ENCODE results near the gene NRDC. TPM values are rescaled to one million over a fixed set of nuclear protein-coding genes. Genes with fewer than 3 reads are reported as not detected.

Gene NRDC
- total RNA-seq, 1 experiment from 2014 or later, result 182 TPM

DNA sequence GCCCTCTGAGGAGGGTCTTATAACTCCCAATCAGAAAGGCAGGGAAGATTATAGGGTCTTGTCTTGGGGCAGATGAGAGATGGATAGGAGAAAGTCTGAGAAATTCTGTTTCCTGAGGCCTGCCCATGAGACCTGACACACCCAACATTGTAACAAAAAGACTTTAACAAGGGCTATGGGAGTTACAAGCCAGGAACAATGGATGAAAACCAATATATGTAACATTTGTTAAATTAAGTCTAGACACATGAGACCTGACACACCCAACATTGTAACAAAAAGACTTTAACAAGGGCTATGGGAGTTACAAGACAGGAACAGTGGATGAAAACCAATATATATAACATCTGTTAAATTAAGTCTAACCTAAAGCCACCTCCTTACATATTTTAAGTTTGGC is 21.8 kb downstream of the NRDC start (continued):
- TF ChIP-seq REST (IDR thresholded peaks at IDR 0.05; ENCODE audit: low read depth), result no peak
- no peak for TF ChIP-seq SIN3A (IDR thresholded peaks at IDR 0.05; ENCODE audit: low read depth)
- no peak for TF ChIP-seq FOSL1 (IDR thresholded peaks at IDR 0.05; ENCODE audit: low read depth)
- TF ChIP-seq POLR2A (IDR thresholded peaks at IDR 0.05; ENCODE audit: borderline replicate concordance, extremely low read depth, insufficient read depth, insufficient read length), result no peak

DNA sequence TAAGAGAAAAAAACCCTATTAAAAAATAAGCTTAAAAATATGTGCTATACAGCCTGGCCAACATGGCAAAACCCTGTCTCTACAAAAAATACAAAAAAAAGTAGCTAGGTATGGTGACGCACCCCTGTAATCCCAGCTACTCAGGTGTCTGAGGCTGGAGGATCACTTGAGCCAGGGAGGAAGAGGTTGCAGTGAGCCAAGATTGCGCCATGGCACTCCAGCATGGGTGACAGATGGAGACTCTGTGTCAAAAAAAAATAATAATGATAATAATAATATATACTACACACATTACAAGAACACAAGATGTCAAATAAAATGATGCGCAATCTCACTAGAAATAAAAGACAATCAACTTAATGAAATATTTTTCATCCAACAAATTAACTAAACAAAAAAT is 22.9 kb downstream of the NRDC start:
- Histone ChIP-seq H3K4me3 (replicated peaks in 1 of 2; ENCODE audit: low read depth in 1 of 2, low read length in 2 of 2) (no peak overlapping the region), H4K20me1 (ENCODE audit: insufficient read depth) (0 out of 2 replicates have a peak, but pooled peaks cover 3% of the 10 kb centered on the region), H3K36me3 (ENCODE audit: control insufficient read depth in 1 of 2, insufficient read depth in 2 of 2, low read length in 2 of 2) (no peaks in the 10 kb centered on the region; a peak in 2 of 4 replicates), H3K27me3 (ENCODE audit: insufficient read depth, low read length) (no peaks in the 10 kb centered on the region), H3K4me1 (ENCODE audit: control insufficient read depth in 1 of 2, insufficient read depth in 2 of 2, low read length in 2 of 2) (no peaks in the 10 kb centered on the region), H3K9ac (ENCODE audit: low read length) (no peak overlapping the region), H2AFZ (ENCODE audit: low read depth, low read length, poor library complexity, severe bottlenecking) (no peak overlapping the region), H3K27ac (ENCODE audit: low read depth, low read length) (no peak overlapping the region), H3K9me2 (ENCODE audit: insufficient read depth) (no peaks in the 10 kb centered on the region), H3K79me2 (ENCODE audit: insufficient read depth, low read length) (peaks cover 67% of the 10 kb centered on the region), H3K9me3 (ENCODE audit: control insufficient read depth in 1 of 2, insufficient read depth in 1 of 2, low read depth in 1 of 2, low read length in 2 of 2) (no peaks in the 10 kb centered on the region), H3K4me2 (ENCODE audit: low read length) (no peak overlapping the region)
- ChIA-PET POLR2A (no interaction called here), RAD21 (ENCODE audit: low non-redundant PET in 1 of 2, low total read pairs in 2 of 2, uncharacterized antibody in 2 of 2, unreplicated experiment in 2 of 2) (no interaction called here), CTCF (no interaction called here)
- BruUV-seq (replicated peaks), result no TSS peak
- no peak for TF ChIP-seq SRF (IDR thresholded peaks at IDR 0.05; ENCODE audit: low read depth)
- no peak for TF ChIP-seq YY1 (IDR thresholded peaks at IDR 0.05; ENCODE audit: extremely low read depth, insufficient replicate concordance, low read depth, low read length)
- TF ChIP-seq, protein P1, sequence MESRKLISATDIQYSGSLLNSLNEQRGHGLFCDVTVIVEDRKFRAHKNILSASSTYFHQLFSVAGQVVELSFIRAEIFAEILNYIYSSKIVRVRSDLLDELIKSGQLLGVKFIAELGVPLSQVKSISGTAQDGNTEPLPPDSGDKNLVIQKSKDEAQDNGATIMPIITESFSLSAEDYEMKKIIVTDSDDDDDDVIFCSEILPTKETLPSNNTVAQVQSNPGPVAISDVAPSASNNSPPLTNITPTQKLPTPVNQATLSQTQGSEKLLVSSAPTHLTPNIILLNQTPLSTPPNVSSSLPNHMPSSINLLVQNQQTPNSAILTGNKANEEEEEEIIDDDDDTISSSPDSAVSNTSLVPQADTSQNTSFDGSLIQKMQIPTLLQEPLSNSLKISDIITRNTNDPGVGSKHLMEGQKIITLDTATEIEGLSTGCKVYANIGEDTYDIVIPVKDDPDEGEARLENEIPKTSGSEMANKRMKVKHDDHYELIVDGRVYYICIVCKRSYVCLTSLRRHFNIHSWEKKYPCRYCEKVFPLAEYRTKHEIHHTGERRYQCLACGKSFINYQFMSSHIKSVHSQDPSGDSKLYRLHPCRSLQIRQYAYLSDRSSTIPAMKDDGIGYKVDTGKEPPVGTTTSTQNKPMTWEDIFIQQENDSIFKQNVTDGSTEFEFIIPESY (IDR thresholded peaks at IDR 0.05; ENCODE audit: extremely low read depth, insufficient replicate concordance, low read length), result no peak
- TF ChIP-seq EZH2phosphoT487 (IDR thresholded peaks at IDR 0.05; ENCODE audit: borderline replicate concordance), result no peak
- TF ChIP-seq, protein P2, sequence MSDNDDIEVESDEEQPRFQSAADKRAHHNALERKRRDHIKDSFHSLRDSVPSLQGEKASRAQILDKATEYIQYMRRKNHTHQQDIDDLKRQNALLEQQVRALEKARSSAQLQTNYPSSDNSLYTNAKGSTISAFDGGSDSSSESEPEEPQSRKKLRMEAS (IDR thresholded peaks at IDR 0.05), result no peak
- no peak for TF ChIP-seq SP1 (IDR thresholded peaks at IDR 0.05; ENCODE audit: low read depth)
- TF ChIP-seq CTCF (IDR thresholded peaks at IDR 0.05 in 2 of 3, conservative IDR thresholded peaks at IDR 0.05 in 1 of 3; ENCODE audit: borderline replicate concordance in 1 of 3, insufficient read depth in 1 of 3, low read depth in 2 of 3, low read length in 2 of 3), result no peak
- TF ChIP-seq CEBPB (IDR thresholded peaks at IDR 0.05; ENCODE audit: low read depth), result no peak
- no peak for TF ChIP-seq REST (IDR thresholded peaks at IDR 0.05; ENCODE audit: low read depth)
- TF ChIP-seq JUND (IDR thresholded peaks at IDR 0.05), result no peak
- no peak for TF ChIP-seq SIN3A (IDR thresholded peaks at IDR 0.05; ENCODE audit: low read depth)
- TF ChIP-seq ZFX (IDR thresholded peaks at IDR 0.05), result no peak
- intact Hi-C loops (cut with micrococcal nuclease), result no loop called here
- DNase-seq (ENCODE audit: low read depth, low spot score) (no peak), ATAC-seq (no peak)
